ENCODE data around the gene HYAL3. TPM values are rescaled to one million over a fixed set of nuclear protein-coding genes. Genes with fewer than 3 reads are reported as not detected.

The HYAL3 gene
- total RNA-seq, 1 experiment from 2014 or later, result 2.9 TPM

DNA sequence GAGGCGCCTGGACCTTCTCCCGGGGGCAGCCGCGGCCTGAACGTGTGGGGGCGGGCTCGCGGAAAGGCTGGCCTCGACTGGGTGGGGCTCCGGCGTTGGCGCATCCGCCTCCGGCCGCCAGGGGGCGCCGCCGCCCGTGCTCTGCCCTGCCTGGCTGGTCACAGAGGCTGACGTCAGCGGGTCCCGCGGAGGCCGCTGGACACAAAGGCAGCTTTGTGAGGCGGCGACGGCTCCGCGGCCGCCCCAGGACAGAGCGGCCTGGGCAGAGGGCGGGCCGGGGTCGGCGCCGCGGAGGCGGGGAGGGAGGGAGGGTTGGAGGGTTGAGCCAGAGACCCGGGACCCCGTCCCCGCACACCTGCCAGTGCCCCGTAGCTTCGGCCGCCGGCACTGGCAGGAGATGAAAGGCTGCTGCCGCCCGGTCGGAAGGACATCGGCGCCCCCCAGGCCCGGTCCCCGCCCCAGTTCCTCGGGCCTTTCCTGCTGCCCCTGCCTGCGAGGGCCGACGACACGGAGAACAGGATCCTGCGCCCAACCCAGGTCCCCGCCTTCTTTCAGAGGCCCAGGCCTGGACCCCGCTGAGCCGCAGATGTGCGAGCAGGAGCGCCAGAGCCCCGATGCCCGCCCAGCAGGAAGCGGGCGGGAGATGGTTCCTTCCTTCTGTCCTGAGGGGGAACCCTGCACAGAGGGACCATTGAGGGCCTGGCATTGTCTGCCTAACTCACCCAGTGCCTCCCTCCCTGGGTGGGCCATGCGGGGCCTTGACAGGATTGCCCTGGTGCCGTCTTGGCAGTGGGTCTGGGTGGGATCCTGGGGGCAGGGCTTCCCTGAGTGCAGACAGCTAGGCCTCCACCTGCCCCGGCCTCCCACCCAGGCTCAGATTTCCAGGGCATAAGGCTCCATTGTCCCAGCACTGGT lies 38.9 kb downstream of the HYAL3 start:
- peak; percentile 94 for DNase-seq (ENCODE audit: low spot score)
- POLR2A ChIA-PET, result interaction anchor here (0.6 to 1.6 kb wide), 8 partner anchors 9 to 66 kb away, joined by 3 to 6 read pairs (median 4); partner anchors contain the start of genes GNAI2, HYAL3, NAA80 and SEMA3B
- peaks cover 16% of the 10 kb centered on the region for H3K36me3 Mint-ChIP-seq
- H3K27ac Mint-ChIP-seq, result no peak overlapping the region
- H3K27me3 Mint-ChIP-seq (ENCODE audit: low read depth), result no peaks in the 10 kb centered on the region
- peak; percentile 42 for ATAC-seq
- peak overlapping the region; percentile 64 for H3K4me3 Mint-ChIP-seq
- no peaks in the 10 kb centered on the region for H3K9me3 Mint-ChIP-seq
- H3K4me1 Mint-ChIP-seq, result peaks cover 31% of the 10 kb centered on the region
- CTCF ChIA-PET, result interaction anchor here (0.6 to 7.6 kb wide), 35 partner anchors 7 to 349 kb away, joined by 3 to 151 read pairs (median 5); partner anchors contain the start of genes GNAI2, HYAL1, HYAL2 and HYAL3
- TF ChIP-seq, protein P1, sequence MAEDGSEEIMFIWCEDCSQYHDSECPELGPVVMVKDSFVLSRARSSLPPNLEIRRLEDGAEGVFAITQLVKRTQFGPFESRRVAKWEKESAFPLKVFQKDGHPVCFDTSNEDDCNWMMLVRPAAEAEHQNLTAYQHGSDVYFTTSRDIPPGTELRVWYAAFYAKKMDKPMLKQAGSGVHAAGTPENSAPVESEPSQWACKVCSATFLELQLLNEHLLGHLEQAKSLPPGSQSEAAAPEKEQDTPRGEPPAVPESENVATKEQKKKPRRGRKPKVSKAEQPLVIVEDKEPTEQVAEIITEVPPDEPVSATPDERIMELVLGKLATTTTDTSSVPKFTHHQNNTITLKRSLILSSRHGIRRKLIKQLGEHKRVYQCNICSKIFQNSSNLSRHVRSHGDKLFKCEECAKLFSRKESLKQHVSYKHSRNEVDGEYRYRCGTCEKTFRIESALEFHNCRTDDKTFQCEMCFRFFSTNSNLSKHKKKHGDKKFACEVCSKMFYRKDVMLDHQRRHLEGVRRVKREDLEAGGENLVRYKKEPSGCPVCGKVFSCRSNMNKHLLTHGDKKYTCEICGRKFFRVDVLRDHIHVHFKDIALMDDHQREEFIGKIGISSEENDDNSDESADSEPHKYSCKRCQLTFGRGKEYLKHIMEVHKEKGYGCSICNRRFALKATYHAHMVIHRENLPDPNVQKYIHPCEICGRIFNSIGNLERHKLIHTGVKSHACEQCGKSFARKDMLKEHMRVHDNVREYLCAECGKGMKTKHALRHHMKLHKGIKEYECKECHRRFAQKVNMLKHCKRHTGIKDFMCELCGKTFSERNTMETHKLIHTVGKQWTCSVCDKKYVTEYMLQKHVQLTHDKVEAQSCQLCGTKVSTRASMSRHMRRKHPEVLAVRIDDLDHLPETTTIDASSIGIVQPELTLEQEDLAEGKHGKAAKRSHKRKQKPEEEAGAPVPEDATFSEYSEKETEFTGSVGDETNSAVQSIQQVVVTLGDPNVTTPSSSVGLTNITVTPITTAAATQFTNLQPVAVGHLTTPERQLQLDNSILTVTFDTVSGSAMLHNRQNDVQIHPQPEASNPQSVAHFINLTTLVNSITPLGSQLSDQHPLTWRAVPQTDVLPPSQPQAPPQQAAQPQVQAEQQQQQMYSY (CRISPR knock-in tag; IDR thresholded peaks at IDR 0.05), result no peak
- TF ChIP-seq ZNF281 (CRISPR knock-in tag; IDR thresholded peaks at IDR 0.05) (no peak), ZNF671 (CRISPR knock-in tag; IDR thresholded peaks at IDR 0.05) (no peak), MXD4 (CRISPR knock-in tag; IDR thresholded peaks at IDR 0.05; ENCODE audit: borderline replicate concordance) (no peak), CTCF (IDR thresholded peaks at IDR 0.05) (peak; percentile 98), SMAD3 (CRISPR knock-in tag; IDR thresholded peaks at IDR 0.05; ENCODE audit: borderline replicate concordance) (no peak), FOXP1 (CRISPR knock-in tag; IDR thresholded peaks at IDR 0.05; ENCODE audit: borderline replicate concordance) (no peak; the same call in 1 of the 2 replicates), SP1 (CRISPR knock-in tag; conservative IDR thresholded peaks at IDR 0.05) (peak; percentile 84; the same call in 1 of the 2 replicates), ZNF263 (CRISPR knock-in tag; IDR thresholded peaks at IDR 0.05; ENCODE audit: low read depth) (no peak), CDX4 (CRISPR knock-in tag; IDR thresholded peaks at IDR 0.05; ENCODE audit: borderline replicate concordance) (no peak; the same call in 1 of the 2 replicates), FOXJ3 (CRISPR knock-in tag; IDR thresholded peaks at IDR 0.05; ENCODE audit: borderline replicate concordance) (no peak), GTF2I (CRISPR knock-in tag; conservative IDR thresholded peaks at IDR 0.05) (no peak), HMGA2 (CRISPR knock-in tag; IDR thresholded peaks at IDR 0.05) (no peak), ETV6 (CRISPR knock-in tag; IDR thresholded peaks at IDR 0.05) (peak; percentile 60; the same call in 1 of the 2 replicates), GABPB1 (CRISPR knock-in tag; IDR thresholded peaks at IDR 0.05) (peak; percentile 81; the same call in 1 of the 2 replicates), ERG (CRISPR knock-in tag; IDR thresholded peaks at IDR 0.05) (peak; percentile 52; the same call in 1 of the 2 replicates), GRHL2 (CRISPR knock-in tag; IDR thresholded peaks at IDR 0.05; ENCODE audit: insufficient replicate concordance, severe bottlenecking) (no peak), ZNF121 (CRISPR knock-in tag; IDR thresholded peaks at IDR 0.05) (no peak)
- TF ChIP-seq, protein P2, sequence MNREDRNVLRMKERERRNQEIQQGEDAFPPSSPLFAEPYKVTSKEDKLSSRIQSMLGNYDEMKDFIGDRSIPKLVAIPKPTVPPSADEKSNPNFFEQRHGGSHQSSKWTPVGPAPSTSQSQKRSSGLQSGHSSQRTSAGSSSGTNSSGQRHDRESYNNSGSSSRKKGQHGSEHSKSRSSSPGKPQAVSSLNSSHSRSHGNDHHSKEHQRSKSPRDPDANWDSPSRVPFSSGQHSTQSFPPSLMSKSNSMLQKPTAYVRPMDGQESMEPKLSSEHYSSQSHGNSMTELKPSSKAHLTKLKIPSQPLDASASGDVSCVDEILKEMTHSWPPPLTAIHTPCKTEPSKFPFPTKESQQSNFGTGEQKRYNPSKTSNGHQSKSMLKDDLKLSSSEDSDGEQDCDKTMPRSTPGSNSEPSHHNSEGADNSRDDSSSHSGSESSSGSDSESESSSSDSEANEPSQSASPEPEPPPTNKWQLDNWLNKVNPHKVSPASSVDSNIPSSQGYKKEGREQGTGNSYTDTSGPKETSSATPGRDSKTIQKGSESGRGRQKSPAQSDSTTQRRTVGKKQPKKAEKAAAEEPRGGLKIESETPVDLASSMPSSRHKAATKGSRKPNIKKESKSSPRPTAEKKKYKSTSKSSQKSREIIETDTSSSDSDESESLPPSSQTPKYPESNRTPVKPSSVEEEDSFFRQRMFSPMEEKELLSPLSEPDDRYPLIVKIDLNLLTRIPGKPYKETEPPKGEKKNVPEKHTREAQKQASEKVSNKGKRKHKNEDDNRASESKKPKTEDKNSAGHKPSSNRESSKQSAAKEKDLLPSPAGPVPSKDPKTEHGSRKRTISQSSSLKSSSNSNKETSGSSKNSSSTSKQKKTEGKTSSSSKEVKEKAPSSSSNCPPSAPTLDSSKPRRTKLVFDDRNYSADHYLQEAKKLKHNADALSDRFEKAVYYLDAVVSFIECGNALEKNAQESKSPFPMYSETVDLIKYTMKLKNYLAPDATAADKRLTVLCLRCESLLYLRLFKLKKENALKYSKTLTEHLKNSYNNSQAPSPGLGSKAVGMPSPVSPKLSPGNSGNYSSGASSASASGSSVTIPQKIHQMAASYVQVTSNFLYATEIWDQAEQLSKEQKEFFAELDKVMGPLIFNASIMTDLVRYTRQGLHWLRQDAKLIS (CRISPR knock-in tag; IDR thresholded peaks at IDR 0.05; ENCODE audit: borderline replicate concordance), result no peak
- TF ChIP-seq, protein P3, sequence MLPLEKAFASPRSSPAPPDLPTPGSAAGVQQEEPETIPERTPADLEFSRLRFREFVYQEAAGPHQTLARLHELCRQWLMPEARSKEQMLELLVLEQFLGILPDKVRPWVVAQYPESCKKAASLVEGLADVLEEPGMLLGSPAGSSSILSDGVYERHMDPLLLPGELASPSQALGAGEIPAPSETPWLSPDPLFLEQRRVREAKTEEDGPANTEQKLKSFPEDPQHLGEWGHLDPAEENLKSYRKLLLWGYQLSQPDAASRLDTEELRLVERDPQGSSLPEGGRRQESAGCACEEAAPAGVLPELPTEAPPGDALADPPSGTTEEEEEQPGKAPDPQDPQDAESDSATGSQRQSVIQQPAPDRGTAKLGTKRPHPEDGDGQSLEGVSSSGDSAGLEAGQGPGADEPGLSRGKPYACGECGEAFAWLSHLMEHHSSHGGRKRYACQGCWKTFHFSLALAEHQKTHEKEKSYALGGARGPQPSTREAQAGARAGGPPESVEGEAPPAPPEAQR (CRISPR knock-in tag; IDR thresholded peaks at IDR 0.05), result no peak
